Osteoblast (primary cell): ENCODE measurements around the gene IGFL3. TPM values are rescaled to one million over a fixed set of nuclear protein-coding genes. Genes with fewer than 3 reads are reported as not detected.

Experiments used
- DNase-seq: peaks from one replicate; pipeline ENCODE4 v3.0.0; 2011; ENCODE audit warnings: low spot score, mixed read lengths; ENCODE audit not compliant: insufficient read length; ENCODE audit errors: missing footprints
- H2AFZ ChIP-seq: 2 replicates; pipeline ENCODE4 v1.6.0; 2011; ENCODE audit warnings: mild to moderate bottlenecking, low read length
- H3K27ac ChIP-seq: 2 replicates; pipeline ENCODE4 v1.5.1; 2011; ENCODE audit warnings: mild to moderate bottlenecking, low read depth, low read length, moderate library complexity
- H3K27me3 ChIP-seq: 2 replicates; pipeline ENCODE4 v1.6.0; 2012; ENCODE audit warnings: mild to moderate bottlenecking, control low read depth, inconsistent platforms, low read length, moderate library complexity; ENCODE audit not compliant: insufficient read depth
- H3K36me3 ChIP-seq: 2 replicates; pipeline ENCODE4 v1.5.1; 2011; ENCODE audit warnings: mild to moderate bottlenecking, low read length, control low read depth, moderate library complexity; ENCODE audit not compliant: insufficient read depth
- H3K4me1 ChIP-seq: 2 replicates; pipeline ENCODE4 v1.5.1; 2011; ENCODE audit warnings: mild to moderate bottlenecking, low read length, control low read depth, moderate library complexity; ENCODE audit not compliant: insufficient read depth
- H3K4me2 ChIP-seq: 2 replicates; pipeline ENCODE4 v1.6.0; 2011; ENCODE audit warnings: mild to moderate bottlenecking, low read length; ENCODE audit not compliant: insufficient read depth
- H3K4me3 ChIP-seq: fragments of 200-600 bp; sonication (generic); 3 replicates; pipeline ENCODE4 v1.5.1; 2012; ENCODE audit warnings: mild to moderate bottlenecking, low read length, inconsistent platforms; ENCODE audit not compliant: insufficient read depth
- H3K79me2 ChIP-seq: 2 replicates; pipeline ENCODE4 v1.6.0; 2012; ENCODE audit warnings: mild to moderate bottlenecking, low read length, control low read depth, inconsistent platforms; ENCODE audit not compliant: insufficient read depth
- H3K9me3 ChIP-seq: 2 replicates; pipeline ENCODE4 v1.5.1; 2011; ENCODE audit warnings: low read depth, low read length, control low read depth
- H4K20me1 ChIP-seq: 2 replicates; pipeline ENCODE4 v1.6.0; 2012; ENCODE audit warnings: mild to moderate bottlenecking, low read length, control low read depth; ENCODE audit not compliant: insufficient read depth
- CTCF ChIP-seq: IDR thresholded peaks from 2 replicates; pipeline ENCODE4 v1.5.1; 2011; ENCODE audit warnings: mild to moderate bottlenecking, low read depth, low read length, moderate library complexity; ENCODE audit errors: extremely low read depth
- total RNA-seq: library from RNA; depleted of rRNA; stranded (reverse); fragments of >200 nt; gene quantifications from 2 replicates; pipeline ENCODE4 v1.2.3, GENCODE V29; 2012

The IGFL3 gene
- total RNA-seq, 1 donor: not detected

GRCh38 chr19:46113726-46114125 is 10.8 kb downstream of the IGFL3 start:
- H3K4me3 ChIP-seq: no peak overlapping the region
- H2AFZ ChIP-seq: no peak overlapping the region
- H4K20me1 ChIP-seq: no peaks in the 10 kb centered on the region
- no peak overlapping the region for H3K27ac ChIP-seq
- peaks cover 24% of the 10 kb centered on the region for H3K27me3 ChIP-seq
- H3K4me2 ChIP-seq: no peak overlapping the region
- no peak for DNase-seq
- H3K4me1 ChIP-seq: peaks cover 16% of the 10 kb centered on the region
- no peaks in the 10 kb centered on the region for H3K9me3 ChIP-seq
- TF ChIP-seq CTCF: no peak
- H3K79me2 ChIP-seq: no peaks in the 10 kb centered on the region
- no peaks in the 10 kb centered on the region for H3K36me3 ChIP-seq

- Histone ChIP-seq H3K4me3 (no peak overlapping the region), H3K27ac (no peak overlapping the region), H3K36me3 (no peaks in the 10 kb centered on the region), H3K79me2 (no peaks in the 10 kb centered on the region), H4K20me1 (no peaks in the 10 kb centered on the region), H3K27me3 (peaks cover 16% of the 10 kb centered on the region), H2AFZ (no peak overlapping the region), H3K9me3 (no peaks in the 10 kb centered on the region), H3K4me2 (no peak overlapping the region), H3K4me1 (peaks cover 22% of the 10 kb centered on the region)
- TF ChIP-seq CTCF: no peak
- DNase-seq: no peak
These were observed 12.0 kb downstream of the IGFL3 start for GRCh38 chr19:46112527-46112926.

GRCh38 chr19:46111376-46111775 is 13.1 kb downstream of the IGFL3 start:
- Histone ChIP-seq H3K4me3 (no peak overlapping the region), H3K4me2 (no peak overlapping the region), H3K4me1 (peaks cover 28% of the 10 kb centered on the region), H3K27me3 (peaks cover 20% of the 10 kb centered on the region), H4K20me1 (no peaks in the 10 kb centered on the region), H3K9me3 (no peaks in the 10 kb centered on the region), H2AFZ (no peak overlapping the region), H3K27ac (no peak overlapping the region), H3K79me2 (no peaks in the 10 kb centered on the region), H3K36me3 (no peaks in the 10 kb centered on the region)
- no peak for TF ChIP-seq CTCF
- DNase-seq: no peak

- Histone ChIP-seq H4K20me1 (no peaks in the 10 kb centered on the region), H3K79me2 (no peaks in the 10 kb centered on the region), H3K4me1 (peaks cover 13% of the 10 kb centered on the region), H3K4me3 (no peak overlapping the region), H3K9me3 (no peaks in the 10 kb centered on the region), H3K36me3 (no peaks in the 10 kb centered on the region), H3K27ac (no peak overlapping the region), H3K27me3 (peaks cover 26% of the 10 kb centered on the region), H3K4me2 (no peak overlapping the region), H2AFZ (no peak overlapping the region)
- DNase-seq: no peak
- TF ChIP-seq CTCF: no peak
These were observed 14.6 kb downstream of the IGFL3 start for GRCh38 chr19:46109876-46110275.
